ENCODE measurements around the gene MPL.

The MPL gene

DNA sequence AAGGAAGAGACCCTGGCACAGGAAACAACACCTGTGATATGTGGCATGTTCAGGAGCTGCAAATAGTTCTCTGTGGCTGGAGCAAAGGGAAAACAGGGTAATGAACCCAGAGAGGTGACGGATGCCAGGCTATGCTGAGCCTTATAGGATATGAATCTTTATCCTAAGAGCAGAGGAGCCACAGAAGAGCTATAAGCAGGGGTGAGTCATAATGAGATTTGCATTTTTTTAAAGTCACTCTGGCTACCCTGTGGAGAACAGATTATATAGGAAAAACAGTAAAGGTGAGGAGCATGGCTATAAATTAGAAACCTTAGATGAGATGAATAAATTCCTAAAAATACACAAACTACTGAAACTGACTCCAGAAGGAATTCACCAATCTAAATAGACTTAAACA, 12.8 kb upstream of the MPL start:
- POLR2A ChIA-PET, result interaction anchor here (0.8 kb wide), 1 partner anchor 82 kb away, joined by 4 read pairs; no protein-coding TSS in a partner anchor
- DNase-seq, result peak in 2 of 3 donors; percentile 20 to 36
- whole genome bisulfite sequencing (ENCODE audit: insufficient coverage), result 57% methylated on average over 1 of the region's 1 CpG

DNA sequence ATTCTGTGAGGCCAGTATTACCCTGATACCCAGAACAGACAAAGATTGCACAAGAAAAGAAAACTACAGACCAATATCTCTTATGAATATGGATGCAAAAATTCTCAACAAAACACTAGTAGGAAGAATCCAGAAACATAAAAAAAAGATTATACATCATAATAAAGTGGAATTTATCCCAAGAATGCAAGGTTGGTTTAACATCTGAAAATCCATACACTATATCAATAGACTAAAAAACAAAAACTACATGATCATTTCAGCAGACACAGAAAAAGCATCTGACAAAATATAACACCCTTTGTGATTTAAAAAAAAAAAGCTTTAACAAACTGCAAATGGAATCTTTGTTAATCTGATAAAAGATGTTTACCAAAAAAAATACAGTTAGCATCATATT, 12.2 kb upstream of the MPL start:
- POLR2A ChIA-PET, result no interaction called here
- Histone ChIP-seq H3K36me3 (ENCODE audit: control insufficient read depth in 4 of 4, insufficient read depth in 4 of 4, low read length in 3 of 4) (peaks cover 0 to 26% (median 9%) of the 10 kb centered on the region in 4 experiments), H3K4me1 (ENCODE audit: control extremely low read depth in 1 of 4, control insufficient read depth in 4 of 4, insufficient read depth in 4 of 4, low read length in 3 of 4) (peaks cover 3 to 19% (median 13%) of the 10 kb centered on the region in 4 experiments), H3K27me3 (replicated peaks in 2 of 5; ENCODE audit: control insufficient read depth in 4 of 5, insufficient read depth in 5 of 5, low read length in 4 of 5) (no peaks in the 10 kb centered on the region), H3K27ac (ENCODE audit: insufficient read depth in 1 of 2, low read depth in 1 of 2, low read length in 2 of 2, poor library complexity in 1 of 2, severe bottlenecking in 2 of 2) (no peak overlapping the region), H3K9me3 (ENCODE audit: control extremely low read depth in 1 of 5, control insufficient read depth in 4 of 5, insufficient read depth in 2 of 5, low read depth in 1 of 5, low read length in 4 of 5) (peaks cover 0 to 11% (median 4%) of the 10 kb centered on the region in 5 experiments), H3K4me3 (ENCODE audit: control insufficient read depth in 1 of 7, extremely low read depth in 1 of 7, insufficient read depth in 4 of 7, low read depth in 2 of 7, low read length in 6 of 7) (no peak overlapping the region)
- CTCF ChIA-PET, result interaction anchor here (0.6 to 1.0 kb wide), 2 partner anchors 33 to 45 kb away, joined by 3 to 4 read pairs; partner anchors contain the start of gene CDC20
- DNase-seq, result no peak

More for the DNA sequence above, 12.8 kb upstream of the MPL start:
- H3K9me3 ChIP-seq (ENCODE audit: control extremely low read depth in 1 of 5, control insufficient read depth in 4 of 5, insufficient read depth in 2 of 5, low read depth in 1 of 5, low read length in 4 of 5), result peaks cover 0 to 11% (median 4%) of the 10 kb centered on the region in 5 experiments
- H3K4me3 ChIP-seq (ENCODE audit: control insufficient read depth in 1 of 7, extremely low read depth in 1 of 7, insufficient read depth in 4 of 7, low read depth in 2 of 7, low read length in 6 of 7), result no peak overlapping the region
- H3K4me1 ChIP-seq (ENCODE audit: control extremely low read depth in 1 of 4, control insufficient read depth in 4 of 4, insufficient read depth in 4 of 4, low read length in 3 of 4), result peaks cover under 1 to 13% (median 7%) of the 10 kb centered on the region in 4 experiments
- CTCF ChIA-PET, result interaction anchor here (0.6 to 1.0 kb wide), 3 partner anchors 34 to 99 kb away, joined by 3 to 4 read pairs (median 3); partner anchors contain the start of gene CDC20
- no peaks in the 10 kb centered on the region for H3K27me3 ChIP-seq (replicated peaks in 2 of 5; ENCODE audit: control insufficient read depth in 4 of 5, insufficient read depth in 5 of 5, low read length in 4 of 5)
- H3K27ac ChIP-seq (ENCODE audit: insufficient read depth in 1 of 2, low read depth in 1 of 2, low read length in 2 of 2, poor library complexity in 1 of 2, severe bottlenecking in 2 of 2), result no peak overlapping the region
- peaks cover 0 to 31% (median 12%) of the 10 kb centered on the region in 4 experiments for H3K36me3 ChIP-seq (ENCODE audit: control insufficient read depth in 4 of 4, insufficient read depth in 4 of 4, low read length in 3 of 4)

GRCh38 chr1:43327549-43328292, 9.9 kb upstream of the MPL start:
- Histone ChIP-seq H3K4me3 (ENCODE audit: control insufficient read depth in 1 of 7, extremely low read depth in 1 of 7, insufficient read depth in 4 of 7, low read depth in 2 of 7, low read length in 6 of 7) (no peak overlapping the region), H3K4me1 (ENCODE audit: control extremely low read depth in 1 of 4, control insufficient read depth in 4 of 4, insufficient read depth in 4 of 4, low read length in 3 of 4) (peaks cover 7 to 25% (median 19%) of the 10 kb centered on the region in 4 experiments), H3K27me3 (replicated peaks in 2 of 5; ENCODE audit: control insufficient read depth in 4 of 5, insufficient read depth in 5 of 5, low read length in 4 of 5) (no peaks in the 10 kb centered on the region), H3K27ac (ENCODE audit: insufficient read depth in 1 of 2, low read depth in 1 of 2, low read length in 2 of 2, poor library complexity in 1 of 2, severe bottlenecking in 2 of 2) (no peak overlapping the region), H3K9me3 (ENCODE audit: control extremely low read depth in 1 of 5, control insufficient read depth in 4 of 5, insufficient read depth in 2 of 5, low read depth in 1 of 5, low read length in 4 of 5) (peaks cover 0 to 11% (median 4%) of the 10 kb centered on the region in 5 experiments), H3K36me3 (ENCODE audit: control insufficient read depth in 4 of 4, insufficient read depth in 4 of 4, low read length in 3 of 4) (peaks cover 0 to 12% (median 1%) of the 10 kb centered on the region in 4 experiments)
- no CpG with 5 or more reads among the region's 1 CpG for WGBS (ENCODE audit: insufficient coverage)
- DNase-seq, result no peak
- ChIA-PET CTCF (no interaction called here), POLR2A (no interaction called here)

DNA sequence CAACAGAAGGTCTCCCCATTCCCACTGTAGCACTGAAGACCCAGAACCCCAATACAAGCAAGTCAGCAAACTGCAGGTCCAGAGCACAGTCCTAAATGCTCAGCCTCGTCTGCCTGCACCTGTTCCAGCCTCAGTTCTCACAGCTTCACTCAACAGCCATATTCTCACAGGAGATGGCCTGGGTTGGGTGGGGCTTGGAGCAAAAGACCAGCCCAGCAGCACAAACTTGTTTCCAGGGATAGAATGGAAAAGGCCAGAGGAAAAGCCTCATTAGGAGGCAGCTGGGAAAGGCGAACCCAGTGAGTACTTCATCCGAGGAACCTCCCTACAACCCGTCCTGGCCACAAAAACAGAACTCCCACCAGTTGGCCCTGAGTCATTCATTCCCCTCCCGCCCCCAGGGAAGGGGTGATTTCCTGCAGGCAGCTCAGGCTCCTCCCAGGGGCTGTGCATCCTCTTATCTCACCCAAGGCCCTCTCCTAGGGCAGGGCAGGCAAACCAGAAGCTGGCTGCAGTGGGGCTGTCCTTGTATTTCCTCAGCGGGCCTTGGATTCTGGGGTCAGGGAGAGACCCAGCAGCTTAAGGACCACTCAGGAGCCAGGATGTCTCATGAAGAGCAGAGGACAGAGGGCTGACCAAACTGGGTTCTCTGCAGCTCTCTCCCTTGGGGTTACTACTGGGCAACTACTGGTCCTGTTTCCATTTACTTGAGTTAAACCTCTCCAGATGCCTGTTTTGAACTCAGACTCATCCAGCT, 7.4 kb upstream of the MPL start:
- peak; percentile 76 to 90 (median 88) for DNase-seq
- WGBS (ENCODE audit: insufficient coverage), result 2% methylated on average over 5 of the region's 6 CpGs

DNA sequence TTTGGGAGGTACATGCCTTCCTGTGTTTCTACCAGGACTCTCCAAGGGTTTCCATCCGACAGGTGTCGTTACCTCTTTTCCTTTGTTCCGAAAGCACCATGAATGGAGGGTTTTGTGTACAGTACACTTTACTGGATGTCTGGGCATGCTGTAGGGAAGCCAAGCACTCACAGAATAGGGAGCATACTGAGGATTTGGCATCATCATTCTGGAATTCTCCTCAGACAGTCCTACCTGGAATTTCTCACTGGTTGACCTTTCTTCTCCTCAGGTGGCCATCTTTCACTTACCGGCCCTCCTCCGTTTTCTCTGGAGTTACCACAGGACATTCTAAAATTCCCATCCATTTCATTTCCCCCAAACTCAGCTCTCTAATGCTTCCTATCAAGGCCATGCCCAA, 5.9 kb upstream of the MPL start:
- 100% methylated on average over 4 of the region's 5 CpGs for WGBS (ENCODE audit: insufficient coverage)
- Histone ChIP-seq H3K27me3 (replicated peaks in 2 of 5; ENCODE audit: control insufficient read depth in 4 of 5, insufficient read depth in 5 of 5, low read length in 4 of 5) (no peaks in the 10 kb centered on the region), H3K4me3 (ENCODE audit: control insufficient read depth in 1 of 7, extremely low read depth in 1 of 7, insufficient read depth in 4 of 7, low read depth in 2 of 7, low read length in 6 of 7) (no peak overlapping the region), H3K27ac (ENCODE audit: insufficient read depth in 1 of 2, low read depth in 1 of 2, low read length in 2 of 2, poor library complexity in 1 of 2, severe bottlenecking in 2 of 2) (no peak overlapping the region), H3K4me1 (ENCODE audit: control extremely low read depth in 1 of 4, control insufficient read depth in 4 of 4, insufficient read depth in 4 of 4, low read length in 3 of 4) (peaks cover 7 to 34% (median 23%) of the 10 kb centered on the region in 4 experiments), H3K9me3 (ENCODE audit: control extremely low read depth in 1 of 5, control insufficient read depth in 4 of 5, insufficient read depth in 2 of 5, low read depth in 1 of 5, low read length in 4 of 5) (peaks cover 0 to 6% (median 0%) of the 10 kb centered on the region in 5 experiments), H3K36me3 (ENCODE audit: control insufficient read depth in 4 of 4, insufficient read depth in 4 of 4, low read length in 3 of 4) (no peaks in the 10 kb centered on the region)
- ChIA-PET POLR2A (no interaction called here), CTCF (no interaction called here)
- no peak for DNase-seq

More for the DNA sequence above, 7.4 kb upstream of the MPL start:
- H3K27ac ChIP-seq (ENCODE audit: insufficient read depth in 1 of 2, low read depth in 1 of 2, low read length in 2 of 2, poor library complexity in 1 of 2, severe bottlenecking in 2 of 2), result peak overlapping the region; percentile 27 to 81
- ChIA-PET CTCF (interaction anchor here (1.1 to 2.0 kb wide), 8 partner anchors 9 to 99 kb away, joined by 3 to 5 read pairs (median 4); partner anchors contain the start of gene CDC20), POLR2A (interaction anchor here (0.6 to 1.4 kb wide), 2 partner anchors 9 to 13 kb away, joined by 3 read pairs; no protein-coding TSS in a partner anchor)
- no peaks in the 10 kb centered on the region for H3K36me3 ChIP-seq (ENCODE audit: control insufficient read depth in 4 of 4, insufficient read depth in 4 of 4, low read length in 3 of 4)
- H3K27me3 ChIP-seq (replicated peaks in 2 of 5; ENCODE audit: control insufficient read depth in 4 of 5, insufficient read depth in 5 of 5, low read length in 4 of 5), result no peaks in the 10 kb centered on the region
- peak overlapping the region in 5 of 7 experiments; percentile 15 to 60 (median 44) for H3K4me3 ChIP-seq (ENCODE audit: control insufficient read depth in 1 of 7, extremely low read depth in 1 of 7, insufficient read depth in 4 of 7, low read depth in 2 of 7, low read length in 6 of 7)
- H3K9me3 ChIP-seq (ENCODE audit: control extremely low read depth in 1 of 5, control insufficient read depth in 4 of 5, insufficient read depth in 2 of 5, low read depth in 1 of 5, low read length in 4 of 5), result peaks cover 0 to 11% (median 4%) of the 10 kb centered on the region in 5 experiments
- H3K4me1 ChIP-seq (ENCODE audit: control extremely low read depth in 1 of 4, control insufficient read depth in 4 of 4, insufficient read depth in 4 of 4, low read length in 3 of 4), result peaks cover 7 to 33% (median 22%) of the 10 kb centered on the region in 4 experiments

DNA sequence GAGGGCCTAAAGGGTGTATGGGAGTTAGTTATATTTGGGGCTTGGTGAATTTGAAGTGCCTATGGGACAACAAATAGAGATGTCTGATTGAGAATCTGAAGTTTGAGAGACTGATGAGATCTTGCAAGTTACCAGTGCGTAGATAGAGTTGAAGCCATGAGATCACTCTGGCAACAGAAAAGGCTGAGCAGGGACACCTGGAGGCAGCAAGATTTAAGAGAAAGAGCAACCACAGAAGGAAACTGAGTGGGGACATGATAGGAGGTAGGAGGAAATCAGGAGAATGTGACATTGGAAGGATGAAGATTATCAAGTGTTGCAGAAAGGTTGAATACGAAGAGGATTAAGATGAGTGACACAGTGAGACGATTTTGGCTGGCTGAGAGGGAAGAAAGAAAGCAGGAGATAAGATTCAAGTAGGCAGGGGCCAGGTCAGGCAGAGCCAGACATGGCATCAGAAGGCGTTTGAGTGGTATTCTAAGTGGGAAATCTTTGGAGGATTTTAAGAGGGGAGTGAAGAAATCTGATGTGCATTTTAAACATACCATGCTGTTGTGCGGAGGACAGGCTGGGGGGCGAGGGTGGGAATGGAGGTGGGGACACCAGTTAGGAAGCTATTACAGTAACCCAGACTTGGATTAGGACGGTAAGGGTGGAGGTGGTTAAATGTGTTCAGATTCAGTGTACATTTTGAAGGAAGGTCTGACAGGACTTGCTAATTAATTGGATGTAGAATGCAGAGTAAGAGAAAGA, 3.0 kb upstream of the MPL start:
- H3K4me3 ChIP-seq (ENCODE audit: control insufficient read depth in 1 of 7, extremely low read depth in 1 of 7, insufficient read depth in 4 of 7, low read depth in 2 of 7, low read length in 6 of 7), result no peak overlapping the region
- ChIA-PET POLR2A (no interaction called here), CTCF (interaction anchor here (1.6 kb wide), 1 partner anchor 96 kb away, joined by 3 read pairs; no protein-coding TSS in a partner anchor)
- no peaks in the 10 kb centered on the region for H3K9me3 ChIP-seq (ENCODE audit: control extremely low read depth in 1 of 5, control insufficient read depth in 4 of 5, insufficient read depth in 2 of 5, low read depth in 1 of 5, low read length in 4 of 5)
- peak in 2 of 3 donors; percentile 29 to 46 for DNase-seq
- 62% methylated on average over 7 of the region's 7 CpGs for WGBS (ENCODE audit: insufficient coverage)
- no peak overlapping the region for H3K27ac ChIP-seq (ENCODE audit: insufficient read depth in 1 of 2, low read depth in 1 of 2, low read length in 2 of 2, poor library complexity in 1 of 2, severe bottlenecking in 2 of 2)
- H3K36me3 ChIP-seq (ENCODE audit: control insufficient read depth in 4 of 4, insufficient read depth in 4 of 4, low read length in 3 of 4), result peaks cover 0 to 5% (median under 1%) of the 10 kb centered on the region in 4 experiments
- H3K4me1 ChIP-seq (ENCODE audit: control extremely low read depth in 1 of 4, control insufficient read depth in 4 of 4, insufficient read depth in 4 of 4, low read length in 3 of 4), result peaks cover 10 to 57% (median 43%) of the 10 kb centered on the region in 4 experiments
- no peaks in the 10 kb centered on the region for H3K27me3 ChIP-seq (replicated peaks in 2 of 5; ENCODE audit: control insufficient read depth in 4 of 5, insufficient read depth in 5 of 5, low read length in 4 of 5)

Data from common myeloid progenitor, CD34-positive (primary cell).